D721Med (cell line): Measurements from ENCODE around the gene DPAGT1.

Experiments used
- DNase-seq: peaks from one replicate; pipeline ENCODE4 v3.0.0; 2011; ENCODE audit warnings: low spot score; ENCODE audit not compliant: insufficient read length
- FAIRE-seq: peaks from 2 replicates; lab custom pipeline; 2011; peaks lifted over from hg19 to GRCh38; lab: Jason Lieb, UNC
- TF ChIP-seq, protein P1 (sequence below): IDR thresholded peaks from 2 replicates; pipeline ENCODE4 v1.5.1; 2012; ENCODE audit warnings: mild to moderate bottlenecking, control low read depth; ENCODE audit not compliant: insufficient read depth; ENCODE audit errors: missing control alignments

Gene DPAGT1

DNA sequence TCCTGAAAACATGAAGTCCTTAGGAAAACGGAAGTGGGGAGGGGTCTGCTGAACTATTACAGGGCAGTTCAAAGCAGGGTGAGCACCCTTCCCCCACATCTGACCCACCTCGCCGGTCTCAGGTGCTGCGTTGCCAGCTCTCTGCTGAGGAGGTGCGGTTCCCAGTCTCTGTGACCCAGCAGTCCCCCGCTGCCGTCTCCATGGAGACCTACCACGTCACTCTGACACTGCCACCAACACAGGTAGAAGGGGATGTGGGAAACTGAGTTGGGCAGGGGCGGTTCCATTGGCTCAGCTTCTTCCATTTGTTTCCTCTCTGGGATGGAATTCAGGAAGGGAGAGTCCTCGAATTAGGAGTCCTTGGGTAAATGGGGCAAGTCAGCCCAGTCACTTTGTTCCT is 8.8 kb upstream of the DPAGT1 start:
- TF ChIP-seq, protein P1, sequence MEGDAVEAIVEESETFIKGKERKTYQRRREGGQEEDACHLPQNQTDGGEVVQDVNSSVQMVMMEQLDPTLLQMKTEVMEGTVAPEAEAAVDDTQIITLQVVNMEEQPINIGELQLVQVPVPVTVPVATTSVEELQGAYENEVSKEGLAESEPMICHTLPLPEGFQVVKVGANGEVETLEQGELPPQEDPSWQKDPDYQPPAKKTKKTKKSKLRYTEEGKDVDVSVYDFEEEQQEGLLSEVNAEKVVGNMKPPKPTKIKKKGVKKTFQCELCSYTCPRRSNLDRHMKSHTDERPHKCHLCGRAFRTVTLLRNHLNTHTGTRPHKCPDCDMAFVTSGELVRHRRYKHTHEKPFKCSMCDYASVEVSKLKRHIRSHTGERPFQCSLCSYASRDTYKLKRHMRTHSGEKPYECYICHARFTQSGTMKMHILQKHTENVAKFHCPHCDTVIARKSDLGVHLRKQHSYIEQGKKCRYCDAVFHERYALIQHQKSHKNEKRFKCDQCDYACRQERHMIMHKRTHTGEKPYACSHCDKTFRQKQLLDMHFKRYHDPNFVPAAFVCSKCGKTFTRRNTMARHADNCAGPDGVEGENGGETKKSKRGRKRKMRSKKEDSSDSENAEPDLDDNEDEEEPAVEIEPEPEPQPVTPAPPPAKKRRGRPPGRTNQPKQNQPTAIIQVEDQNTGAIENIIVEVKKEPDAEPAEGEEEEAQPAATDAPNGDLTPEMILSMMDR = no peak
- DNase-seq (no peak), FAIRE-seq (no peak)

DNA sequence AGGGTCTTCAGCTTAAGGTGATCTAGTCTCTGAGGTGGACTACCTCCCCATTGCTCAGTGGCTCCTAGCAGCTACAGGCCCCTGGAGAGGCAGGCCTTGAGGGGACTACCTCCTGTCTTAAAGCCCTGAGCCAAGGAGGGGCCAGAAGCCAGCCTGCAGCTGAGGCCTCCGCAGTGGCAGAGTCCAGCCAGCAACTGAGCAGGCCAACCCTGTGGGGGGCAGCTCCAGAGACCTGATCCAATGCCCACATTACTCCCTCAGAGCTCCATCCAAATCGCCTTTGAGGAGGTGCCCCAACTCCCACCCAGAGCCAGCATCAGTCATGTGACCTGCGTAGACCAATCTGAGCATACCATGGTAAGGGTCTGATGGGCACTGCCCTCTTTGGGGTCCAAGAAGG is 8.2 kb upstream of the DPAGT1 start:
- FAIRE-seq (no peak), DNase-seq (no peak)
- TF ChIP-seq, protein P1 = no peak

DNA sequence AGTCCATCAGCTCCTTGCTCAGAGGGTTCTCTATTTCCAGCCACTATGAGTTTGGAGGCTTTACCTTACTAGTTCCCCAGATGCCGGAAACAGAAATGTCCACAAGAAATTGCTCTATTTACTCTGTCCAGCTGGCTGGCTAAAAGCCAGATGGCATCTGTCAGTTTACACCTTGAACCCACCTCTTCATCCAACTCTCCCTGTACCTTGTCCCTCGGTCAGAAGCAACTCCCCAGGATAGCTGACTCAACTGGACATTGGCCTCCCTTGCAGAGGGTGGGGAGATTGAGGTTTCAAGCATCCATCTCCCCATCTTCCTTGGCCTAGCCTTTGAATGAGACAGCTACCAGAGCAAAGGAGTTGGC is 7.2 kb upstream of the DPAGT1 start:
- TF ChIP-seq, protein P1 = no peak
- DNase-seq (no peak), FAIRE-seq (no peak)

DNA sequence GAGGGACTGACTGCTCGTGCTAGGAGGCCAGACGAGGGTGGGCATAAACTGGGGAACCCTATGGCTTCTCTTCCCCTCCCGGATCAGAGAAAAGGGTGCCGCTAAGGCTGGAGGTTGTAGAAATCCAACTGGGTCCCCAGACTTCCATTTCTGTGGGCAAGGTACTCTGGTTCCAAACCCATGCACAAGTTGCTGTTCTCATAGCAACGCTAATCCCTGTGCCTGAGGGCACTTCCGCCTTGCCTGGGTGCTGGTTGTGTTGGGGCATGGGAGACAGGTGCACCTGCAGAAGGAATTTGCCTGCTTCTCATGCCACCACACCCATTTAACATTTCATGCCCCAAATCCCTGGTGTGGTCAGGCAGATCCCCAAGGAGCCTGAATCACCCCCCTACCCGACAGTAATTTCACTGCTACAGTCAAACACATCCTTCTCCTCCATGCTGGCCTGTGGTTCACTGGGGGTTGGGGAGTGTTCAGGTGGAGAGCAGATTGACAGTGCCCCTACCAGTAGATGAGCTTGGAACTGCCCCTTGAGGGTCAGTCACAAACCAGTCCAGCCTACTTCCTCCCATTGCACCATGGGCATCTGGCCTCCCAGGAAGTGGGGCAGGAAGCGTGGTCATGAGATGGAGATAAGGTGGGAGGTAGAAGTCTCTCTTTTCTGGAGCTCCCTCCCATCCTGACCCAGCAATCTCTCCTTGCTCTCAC is 6.6 kb upstream of the DPAGT1 start:
- no peak for FAIRE-seq

DNA sequence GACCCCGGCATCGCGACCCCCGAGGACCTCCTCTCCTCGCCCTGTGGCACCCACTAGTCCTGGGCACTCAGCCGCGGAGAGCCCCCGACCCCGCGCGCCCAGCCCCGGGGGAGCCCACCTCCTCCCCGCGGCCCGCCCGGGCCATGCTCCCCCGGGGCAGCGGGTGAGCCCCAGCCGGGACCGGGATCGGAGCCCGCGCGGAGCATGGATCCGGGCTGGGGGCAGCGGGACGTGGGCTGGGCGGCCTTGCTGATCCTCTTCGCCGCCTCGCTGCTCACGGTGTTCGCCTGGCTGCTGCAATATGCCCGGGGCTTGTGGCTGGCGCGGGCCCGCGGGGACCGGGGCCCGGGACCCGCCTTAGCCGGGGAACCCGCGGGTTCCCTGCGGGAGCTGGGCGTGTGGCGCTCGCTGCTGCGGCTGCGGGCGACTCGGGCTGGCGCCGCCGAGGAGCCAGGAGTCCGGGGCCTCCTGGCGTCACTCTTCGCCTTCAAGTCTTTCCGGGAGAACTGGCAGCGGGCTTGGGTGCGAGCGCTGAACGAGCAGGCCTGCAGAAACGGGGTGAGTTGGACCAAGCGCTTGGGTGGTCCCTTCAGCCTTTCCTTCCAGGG is 6.0 kb upstream of the DPAGT1 start:
- TF ChIP-seq, protein P1 = no peak
- DNase-seq (no peak), FAIRE-seq (no peak)

More for the DNA sequence above, 6.6 kb upstream of the DPAGT1 start:
- TF ChIP-seq, protein P1 = no peak
- peak; percentile 63 for DNase-seq

DNA sequence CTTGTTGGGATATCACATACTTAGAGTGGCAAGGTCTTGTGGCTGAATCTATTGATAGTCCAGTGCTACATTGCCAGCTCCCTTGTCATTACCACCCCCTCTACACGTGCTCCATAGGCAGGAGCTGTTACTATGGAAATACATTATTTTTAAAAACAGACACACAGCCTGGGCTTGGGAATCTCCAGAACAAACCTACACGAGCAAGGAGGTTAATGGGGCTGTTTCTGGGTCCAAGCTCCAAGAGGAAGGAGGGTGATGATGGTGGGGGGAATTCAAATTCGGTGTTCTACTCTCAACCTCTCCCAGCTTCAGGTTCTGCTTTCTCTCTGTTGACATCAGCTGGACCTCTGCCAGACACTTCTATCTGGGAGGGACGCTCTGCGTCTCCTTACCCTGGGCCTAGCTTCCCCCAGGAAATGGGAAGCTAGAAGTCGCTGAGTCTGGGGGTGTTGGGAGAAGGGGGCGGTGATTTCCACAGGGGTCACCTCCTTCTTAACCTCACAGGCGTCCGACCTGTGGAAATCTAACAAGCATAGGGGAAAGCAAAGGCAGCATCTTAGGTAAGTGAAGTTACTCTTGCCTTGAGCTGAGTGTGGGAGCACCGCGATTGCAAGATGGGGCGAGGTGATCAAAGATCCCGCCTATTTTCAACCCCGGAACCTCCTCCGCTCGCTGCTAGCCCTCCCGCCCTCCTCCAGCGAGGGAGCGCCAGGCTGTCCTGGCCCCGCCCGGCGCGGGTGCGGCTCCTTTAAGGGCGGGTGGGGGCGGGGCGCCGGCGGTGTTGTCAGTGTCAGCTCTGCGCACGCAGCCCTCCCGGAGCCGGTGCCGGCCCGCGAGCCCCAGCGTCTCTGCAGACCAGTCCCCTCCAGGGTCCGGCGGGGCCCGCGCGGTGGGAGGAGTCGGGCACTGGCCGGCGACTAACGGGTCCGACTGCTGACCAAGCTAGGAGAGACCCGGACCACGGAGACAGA is 5.2 kb upstream of the DPAGT1 start, which contains the start of gene C2CD2L:
TSS of gene C2CD2L (plus strand) at position 781 of the 974 bp plus-strand sequence. CDS start 398 bp downstream, outside the sequence.
- TF ChIP-seq, protein P1 = no peak

More for the DNA sequence above, 5.2 kb upstream of the DPAGT1 start, which contains the start of gene C2CD2L:
- DNase-seq (peak; percentile 93), FAIRE-seq (no peak)
